Measurements from ENCODE around the gene LCN6.
"Not testable (repeated sequence)": the region's sequence is repeated elsewhere in the genome, so short reads cannot be mapped to it uniquely, and the experiment has no call there.

The LCN6 gene

GRCh38 chr9:136722093-136722968 is 26.0 kb downstream of the LCN6 start:
- DNase-seq, result no peak

- no peak for DNase-seq
Measured at GRCh38 chr9:136721339-136722092, 26.8 kb downstream of the LCN6 start.

GRCh38 chr9:136720898-136721338 is 27.4 kb downstream of the LCN6 start:
- DNase-seq, result no peak

- no peak for DNase-seq
Measured at GRCh38 chr9:136720251-136720897, 28.0 kb downstream of the LCN6 start.

- no peak for DNase-seq
Measured at GRCh38 chr9:136719195-136719880, 29.0 kb downstream of the LCN6 start.

GRCh38 chr9:136718345-136719194 is 29.8 kb downstream of the LCN6 start:
- DNase-seq, result no peak

GRCh38 chr9:136717399-136717798 is 30.9 kb downstream of the LCN6 start:
- DNase-seq, result no peak

- no peak for DNase-seq
Measured at GRCh38 chr9:136714893-136715274, 33.4 kb downstream of the LCN6 start.

- no peak for DNase-seq
Measured at GRCh38 chr9:136714096-136714892, 34.0 kb downstream of the LCN6 start.

- no peak for DNase-seq
Measured at GRCh38 chr9:136713550-136713949, 34.8 kb downstream of the LCN6 start.

GRCh38 chr9:136712690-136713544 is 35.4 kb downstream of the LCN6 start:
- DNase-seq, result no peak

GRCh38 chr9:136711751-136712689 is 36.3 kb downstream of the LCN6 start, which contains the start of gene DIPK1B:
Gene DIPK1B (plus strand): TSS chr9:136712572. CDS start chr9:136712666, 94 bp downstream.
- no peak for DNase-seq

GRCh38 chr9:136711219-136711648 is 37.1 kb downstream of the LCN6 start:
- DNase-seq, result not testable (repeated sequence)

GRCh38 chr9:136710543-136710942 is 37.8 kb downstream of the LCN6 start:
- DNase-seq, result no peak

GRCh38 chr9:136709454-136710109 is 38.7 kb downstream of the LCN6 start:
- no peak for DNase-seq

- DNase-seq, result no peak
Measured at GRCh38 chr9:136707849-136708517, 40.3 kb downstream of the LCN6 start.

GRCh38 chr9:136707011-136707410 is 41.3 kb downstream of the LCN6 start:
- DNase-seq, result no peak

GRCh38 chr9:136705564-136705963 is 42.8 kb downstream of the LCN6 start:
- DNase-seq, result no peak
